HG03442 (cell line): ENCODE data around the gene GNAI3.

Source experiments
- ATAC-seq: cut with Tn5 transposase; IDR thresholded peaks from one replicate; pipeline ENCODE4 v1.9.1; 2021; ENCODE audit warnings: mild to moderate bottlenecking, moderate library complexity; ENCODE audit not compliant: unreplicated experiment

The GNAI3 gene

DNA sequence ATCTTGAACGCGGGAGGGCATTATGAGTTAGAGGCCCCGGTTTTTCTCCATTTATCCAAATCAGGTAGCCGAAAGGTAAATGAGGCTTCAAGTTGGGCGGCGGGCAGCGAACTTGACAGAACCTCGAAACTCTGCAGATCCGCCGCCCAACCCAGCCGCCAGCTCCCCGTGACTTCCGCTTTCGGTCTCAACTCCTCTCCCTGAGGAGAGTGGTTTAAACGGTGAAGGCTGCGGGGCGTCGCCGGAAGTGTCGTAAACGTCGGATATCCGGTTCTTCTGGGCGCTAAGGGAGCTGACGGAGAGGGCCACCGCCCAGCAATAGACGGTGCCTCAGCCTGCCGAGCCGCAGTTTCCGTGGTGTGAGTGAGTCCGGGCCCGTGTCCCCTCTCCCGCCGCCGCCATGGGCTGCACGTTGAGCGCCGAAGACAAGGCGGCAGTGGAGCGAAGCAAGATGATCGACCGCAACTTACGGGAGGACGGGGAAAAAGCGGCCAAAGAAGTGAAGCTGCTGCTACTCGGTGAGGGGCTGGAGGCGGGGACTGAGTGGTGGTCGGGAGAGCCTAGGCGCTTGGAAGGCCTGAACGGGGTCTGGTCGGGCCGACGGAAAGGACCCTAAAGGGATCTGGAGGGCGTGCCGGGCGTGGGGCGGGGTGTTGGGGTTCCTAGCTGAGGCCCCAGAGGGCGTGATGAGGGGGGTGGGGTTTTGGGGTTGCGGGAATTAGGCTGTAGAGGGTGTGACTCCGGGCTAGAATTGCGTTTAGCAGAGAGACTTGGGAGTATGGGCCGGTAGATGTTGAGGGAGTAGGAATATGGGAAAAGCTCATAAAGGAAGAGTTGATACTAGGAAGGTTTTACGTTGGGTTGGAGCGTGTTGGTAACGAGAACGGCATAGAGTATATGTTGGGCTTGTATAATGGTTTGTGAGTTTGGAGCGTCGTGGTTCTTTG is at the start of gene GNAI3:
Gene GNAI3, plus strand, starts transcription at position 295 of the 947 bp plus-strand sequence. Its CDS starts 106 bp downstream, at position 401.
- peak; percentile 89 for ATAC-seq

DNA sequence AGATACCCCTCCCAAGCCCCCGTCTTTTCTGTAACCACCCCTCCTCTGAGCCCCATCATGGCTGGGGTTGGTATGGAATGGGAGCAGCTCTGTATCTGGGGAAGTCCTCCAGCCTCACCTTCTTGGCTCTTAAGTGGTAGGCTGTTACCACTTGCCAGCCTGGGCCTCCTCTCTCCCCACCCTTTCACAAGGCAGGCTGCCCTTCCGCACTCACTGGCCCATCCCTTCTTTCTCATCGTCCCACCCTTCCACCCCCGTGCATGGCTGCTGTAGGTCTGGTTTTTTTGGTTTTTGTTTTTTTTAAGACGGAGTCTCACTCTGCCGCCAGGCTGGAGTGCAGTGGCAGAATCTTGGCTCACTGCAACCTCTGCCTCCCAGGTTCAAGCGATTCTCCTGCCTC is 49.3 kb upstream of the GNAI3 start:
- ATAC-seq, result no peak

DNA sequence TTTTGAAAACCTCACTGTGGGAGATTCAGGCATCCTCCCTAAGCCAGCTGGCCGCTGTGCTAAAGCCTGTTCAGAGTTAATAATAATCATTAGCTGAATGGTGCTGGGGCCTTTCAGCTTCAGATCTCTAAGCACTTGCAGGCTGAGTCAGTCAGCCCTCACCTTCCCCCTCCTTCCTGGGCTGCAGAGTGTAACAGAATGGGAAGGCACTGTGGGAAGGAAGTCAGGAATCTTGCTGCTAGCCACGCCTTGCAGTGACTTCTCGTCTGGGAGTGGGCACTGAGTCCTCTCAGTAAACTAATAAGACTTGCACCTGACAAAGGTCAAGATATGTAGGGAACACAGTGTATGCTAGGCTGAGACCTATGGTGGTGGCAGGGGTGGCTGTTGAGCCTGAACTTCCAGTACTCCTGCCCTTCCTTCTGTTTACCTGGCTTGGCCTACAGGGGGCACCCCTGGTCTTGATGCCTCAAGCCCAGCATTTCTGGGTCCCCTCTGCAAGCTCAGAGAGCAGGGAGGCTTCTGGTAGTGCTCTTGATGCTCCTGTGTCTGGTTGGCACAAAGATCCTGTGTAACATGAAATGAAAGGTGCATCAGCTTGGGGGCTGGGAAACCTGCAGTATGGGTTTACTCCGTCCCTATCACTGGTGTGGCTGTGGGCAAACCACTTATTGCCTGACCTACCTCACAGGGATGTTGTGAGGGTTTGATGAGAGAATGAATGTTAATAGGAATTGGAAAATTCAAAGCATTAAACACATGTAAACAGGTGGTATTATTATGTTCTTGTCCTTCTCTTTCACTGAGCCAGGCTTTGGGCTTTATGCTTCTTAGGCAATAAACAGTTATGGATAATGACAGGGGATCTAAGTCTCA is 48.5 kb upstream of the GNAI3 start:
- no peak for ATAC-seq

DNA sequence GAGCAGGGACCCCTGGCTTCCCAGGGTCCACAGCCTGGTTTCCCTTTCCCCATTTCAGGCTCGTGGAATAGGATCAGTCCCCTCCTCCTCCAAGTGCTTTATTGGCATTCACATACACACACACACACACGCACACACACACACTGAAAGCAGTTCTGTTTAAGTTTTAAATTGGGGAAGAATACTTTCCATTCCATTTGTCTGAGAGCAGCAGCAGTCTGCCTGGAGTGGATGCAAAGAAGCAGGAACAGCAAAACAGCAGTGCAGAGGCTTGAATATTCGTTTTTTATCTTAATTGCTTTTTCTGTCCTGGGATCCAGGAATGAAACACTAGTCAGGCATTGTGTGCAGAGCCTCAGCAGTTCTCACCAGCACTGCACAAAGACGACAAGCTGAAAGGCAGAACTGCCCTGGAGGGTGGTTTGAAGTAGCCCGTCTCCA is 47.5 kb upstream of the GNAI3 start:
- ATAC-seq, result no peak

DNA sequence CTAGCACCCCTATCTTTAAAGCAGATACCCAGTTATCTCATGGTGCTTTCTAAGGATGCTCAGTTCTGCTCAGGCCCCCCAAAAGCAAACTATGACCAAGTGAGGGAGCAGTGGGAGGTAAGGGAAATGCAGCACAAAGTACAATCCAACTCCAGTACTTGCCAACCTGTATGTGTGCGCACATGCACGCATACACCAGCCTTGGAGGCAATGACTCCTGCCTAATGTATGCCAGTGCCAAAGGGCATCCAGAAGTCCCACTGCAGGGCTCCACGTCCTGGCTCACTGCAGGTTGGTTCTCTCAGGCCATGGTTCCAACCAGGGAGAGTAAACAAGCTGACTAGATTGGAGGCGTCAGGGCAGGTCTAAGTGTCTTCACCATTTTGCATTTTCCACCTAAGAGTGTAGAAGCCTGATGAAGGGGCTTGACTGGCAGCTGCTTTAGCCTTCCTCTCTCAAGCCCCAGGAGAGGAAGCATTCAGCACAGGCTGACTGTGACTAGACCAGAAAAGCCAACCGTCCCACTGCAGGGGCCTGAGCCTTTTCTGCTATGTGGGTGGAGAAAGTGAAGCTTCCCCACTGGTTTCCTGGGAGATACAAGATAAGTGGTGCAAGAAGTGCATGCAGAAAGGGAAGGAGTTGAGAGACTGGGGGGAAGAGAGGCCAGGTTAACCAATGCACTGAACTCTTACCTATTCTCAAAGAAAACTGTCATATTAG is 46.6 kb upstream of the GNAI3 start:
- ATAC-seq, result no peak

DNA sequence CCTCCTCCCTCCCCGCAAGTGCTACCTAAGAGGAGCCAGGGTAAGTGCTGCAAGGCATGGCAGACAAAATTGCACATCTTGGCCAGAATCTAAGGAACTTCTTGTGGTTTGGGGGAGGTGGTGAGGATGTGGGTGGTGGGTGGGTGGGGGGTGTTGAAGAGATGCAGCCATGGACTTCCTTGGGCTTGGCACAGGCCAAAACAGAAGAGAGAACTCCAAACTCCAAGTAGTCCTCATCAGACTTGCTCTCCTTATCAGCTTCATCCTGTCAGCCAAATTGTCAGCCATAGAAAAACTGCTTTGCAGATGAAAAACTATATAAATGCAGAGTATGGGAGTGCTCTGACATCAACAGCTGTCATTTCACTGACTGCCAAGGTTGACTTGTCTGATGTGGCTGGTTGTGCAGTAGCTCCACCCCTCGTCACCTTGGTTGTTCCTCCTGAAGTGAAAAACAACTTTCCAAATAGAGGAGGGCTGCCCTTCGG is 46.0 kb upstream of the GNAI3 start:
- ATAC-seq, result no peak

DNA sequence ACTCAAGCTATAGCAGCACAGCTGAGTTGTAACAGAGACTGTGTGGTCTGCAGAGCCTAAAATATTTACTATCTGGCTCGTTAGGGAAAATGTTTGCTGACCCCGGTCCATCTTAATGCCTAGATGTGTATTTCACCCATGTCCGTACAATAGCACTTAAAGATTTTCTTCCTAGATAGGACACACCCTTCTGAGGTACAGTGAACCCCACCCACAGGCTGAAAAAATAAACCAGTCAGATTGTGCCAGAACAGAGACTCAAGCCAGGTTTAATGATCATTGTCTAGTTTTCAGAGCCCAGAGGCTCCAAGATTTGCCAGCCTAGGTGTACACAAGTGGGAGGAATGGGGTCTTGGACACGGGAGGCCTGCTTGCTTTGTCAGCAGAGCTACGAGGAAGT is 44.5 kb upstream of the GNAI3 start:
- no peak for ATAC-seq

DNA sequence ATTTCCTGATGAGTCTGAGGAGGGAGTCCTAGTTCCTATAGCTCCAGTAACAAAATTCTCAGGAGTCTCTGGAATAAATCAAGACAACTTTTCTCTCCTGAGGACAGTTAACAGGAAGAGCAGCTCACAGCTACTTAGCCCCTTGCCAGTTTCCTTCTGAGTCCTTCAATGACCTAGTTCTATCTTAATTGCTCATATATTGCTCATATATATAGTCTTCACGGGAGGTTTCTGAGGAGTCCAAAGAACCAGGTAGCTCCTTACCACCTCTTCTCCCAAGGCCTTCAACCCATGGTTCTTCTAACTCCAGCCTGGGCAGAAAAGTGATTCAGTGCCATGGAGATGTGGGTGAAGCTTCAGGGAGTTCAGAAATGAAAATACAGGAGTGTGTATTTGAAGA is 43.4 kb upstream of the GNAI3 start:
- ATAC-seq, result no peak

DNA sequence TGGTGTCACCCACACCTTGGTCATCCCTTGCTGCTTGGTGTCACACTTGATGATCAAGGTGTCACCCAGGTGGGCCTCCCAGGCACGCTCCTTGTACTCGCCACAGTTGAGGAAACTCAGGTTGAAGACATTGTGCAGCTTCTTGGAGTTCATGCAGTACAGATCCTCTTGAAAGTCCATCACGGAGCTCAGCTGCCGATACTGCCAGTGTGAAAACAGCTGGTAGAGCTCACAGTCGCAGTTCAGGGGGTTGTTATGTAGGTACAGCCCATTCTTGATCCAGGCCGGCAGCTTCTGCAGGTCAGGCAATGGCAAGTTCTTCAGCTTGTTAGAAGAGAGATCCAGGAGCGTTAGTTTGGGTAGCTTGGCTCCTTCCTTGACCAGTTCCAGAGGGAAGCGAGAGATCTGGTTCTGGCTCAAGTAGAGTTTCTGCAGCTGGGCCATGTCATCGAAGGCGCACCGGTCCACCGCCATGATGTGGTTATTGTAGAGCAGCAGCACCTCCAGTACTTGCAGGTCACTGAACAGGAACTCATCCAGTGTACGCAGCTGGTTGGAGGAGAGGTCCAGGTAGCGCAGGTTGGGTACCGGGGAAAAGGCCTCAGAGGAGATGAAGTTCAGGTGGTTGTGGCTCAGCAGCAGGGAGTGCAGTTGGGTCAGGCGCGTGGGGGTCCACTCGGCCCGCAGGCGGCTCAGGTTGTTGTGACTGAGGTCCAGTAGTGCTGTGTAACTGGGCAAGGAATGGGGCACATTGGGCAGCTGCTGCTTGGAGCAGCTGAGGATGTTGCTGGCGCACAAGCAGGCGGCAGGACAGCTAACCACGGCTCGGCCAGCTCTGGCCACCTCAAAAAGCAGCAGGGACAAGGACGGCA is 40.2 kb upstream of the GNAI3 start:
- ATAC-seq, result no peak

DNA sequence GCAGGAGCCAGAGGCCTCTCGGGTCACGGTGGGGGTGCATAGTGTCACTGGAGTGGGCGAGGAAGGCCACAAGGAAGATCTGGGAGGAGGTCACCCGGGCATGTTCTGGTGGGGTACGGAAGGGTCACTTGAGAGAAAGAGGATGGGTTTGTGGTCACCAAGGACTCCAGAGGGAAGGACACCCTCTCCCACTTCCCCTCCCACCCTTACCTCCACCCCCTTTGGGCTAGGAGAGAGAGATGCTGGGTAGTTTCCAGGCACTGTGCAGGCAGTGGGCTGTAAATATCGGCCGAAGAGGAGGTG is 39.6 kb upstream of the GNAI3 start:
- ATAC-seq, result no peak

DNA sequence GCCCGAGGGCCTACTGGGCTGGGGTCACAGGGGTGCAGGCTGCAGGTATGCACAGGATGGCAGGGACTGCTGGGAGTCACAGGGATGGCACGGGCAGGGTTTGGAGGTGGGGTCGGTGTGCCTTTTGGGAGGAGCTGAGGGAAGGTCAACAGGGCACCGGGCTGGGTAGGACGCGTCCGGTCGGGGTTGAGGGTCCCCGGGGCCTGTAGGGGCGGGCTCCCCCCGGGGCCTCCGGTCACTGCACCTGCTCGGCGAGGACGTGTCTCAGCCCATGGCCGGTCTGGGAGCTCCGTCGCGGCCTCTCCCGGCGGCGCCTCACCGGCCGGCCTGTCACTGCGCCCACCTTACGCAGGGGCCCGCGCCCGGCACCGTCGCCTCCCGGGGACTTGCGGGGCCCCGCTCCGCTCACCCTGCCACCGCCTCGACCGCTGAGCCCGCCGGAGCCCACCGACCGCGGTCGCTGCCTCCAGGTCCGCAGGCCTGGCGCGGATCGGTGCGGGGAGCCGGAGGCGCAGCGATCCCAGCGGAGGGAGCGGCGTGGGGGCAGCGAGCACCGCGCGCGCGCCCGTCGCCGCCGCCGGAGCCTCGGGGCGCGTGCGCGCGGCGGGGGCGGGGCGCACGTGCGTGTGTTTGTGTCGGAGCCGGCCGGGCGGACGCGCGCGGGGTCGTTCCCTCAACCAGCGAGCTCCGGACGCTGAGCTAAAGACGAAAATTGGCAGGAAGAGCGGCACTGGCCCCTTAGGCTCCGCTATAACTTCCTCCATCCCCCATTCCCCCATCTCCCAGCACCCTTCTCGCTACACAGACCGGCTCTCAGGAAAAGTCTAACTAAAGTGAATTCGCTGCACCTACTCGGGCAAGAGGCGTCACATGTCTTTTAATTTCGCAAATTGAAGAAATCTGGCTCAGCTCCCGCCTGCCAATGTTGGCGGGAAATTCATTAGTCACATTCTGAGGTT is 39.0 kb upstream of the GNAI3 start, which contains the start of gene AMIGO1:
Gene AMIGO1, minus strand, starts transcription at position 552 of the 959 bp plus-strand sequence. CDS start 815 bp downstream, outside the sequence.
- ATAC-seq, result peak; percentile 43

DNA sequence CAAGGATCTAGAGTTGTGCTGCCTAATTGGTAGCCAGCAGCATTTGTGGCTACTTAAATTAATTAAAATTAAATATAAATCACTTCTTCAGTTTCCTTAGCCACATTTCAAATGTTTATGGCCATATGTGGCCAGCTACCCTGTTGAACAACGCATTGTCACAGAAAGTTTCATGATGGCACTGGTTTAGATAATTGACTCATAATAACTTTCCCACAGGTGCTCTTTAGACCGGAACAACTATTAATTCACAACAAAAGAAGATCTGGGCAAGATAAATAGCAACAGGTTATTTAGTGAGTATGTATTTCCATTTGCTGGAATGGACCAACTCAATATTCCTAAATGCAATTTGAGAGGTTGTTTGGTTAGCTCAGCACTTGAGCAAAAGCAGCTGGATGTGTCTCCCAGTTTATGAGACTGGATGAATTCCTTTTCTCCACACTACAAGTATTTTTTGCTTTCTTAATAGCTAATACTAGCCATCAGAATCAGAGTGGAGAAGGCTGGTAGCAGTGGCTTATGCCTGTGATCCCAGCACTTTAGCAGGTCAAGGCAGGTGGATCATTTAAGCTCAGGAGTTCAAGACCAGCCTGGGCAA is 35.2 kb upstream of the GNAI3 start:
- ATAC-seq, result no peak

DNA sequence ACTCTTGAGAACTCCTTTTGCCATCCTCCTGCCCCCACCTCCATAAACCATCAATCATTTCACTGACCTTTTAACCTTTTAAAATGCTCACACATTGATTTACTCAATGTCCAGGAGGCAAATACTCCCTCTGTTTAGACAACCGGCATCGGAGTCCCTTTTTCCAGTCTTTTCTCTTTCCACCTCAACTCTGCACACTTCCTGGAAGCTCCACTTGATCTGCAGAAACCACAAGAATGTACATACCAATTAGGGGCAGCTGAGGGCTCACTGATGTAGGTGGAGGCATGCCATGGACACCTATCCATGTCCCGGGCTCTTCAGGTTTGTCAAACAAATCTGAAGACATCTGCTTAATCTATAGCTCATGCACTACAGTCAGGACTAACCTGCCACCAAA is 33.6 kb upstream of the GNAI3 start:
- no peak for ATAC-seq

DNA sequence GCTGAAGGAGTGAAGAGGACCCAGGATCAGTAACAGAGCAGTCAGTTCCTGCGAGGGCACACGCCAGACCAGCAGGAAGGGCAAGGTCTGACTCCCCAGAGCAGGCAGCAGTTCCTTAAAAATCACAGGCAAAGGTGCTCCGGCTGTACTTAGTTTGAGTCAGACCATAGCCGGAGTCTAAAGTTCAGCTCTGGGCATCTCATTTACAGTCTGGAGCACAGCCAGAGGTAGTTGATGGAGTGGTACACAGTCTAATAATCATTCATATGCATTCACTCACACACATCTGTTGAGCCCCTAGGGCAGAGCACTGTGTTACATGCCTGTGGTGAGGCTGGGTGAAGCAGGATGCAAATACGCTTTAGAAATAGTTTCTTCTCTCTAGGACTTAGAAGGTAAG is 31.5 kb upstream of the GNAI3 start:
- ATAC-seq, result no peak

DNA sequence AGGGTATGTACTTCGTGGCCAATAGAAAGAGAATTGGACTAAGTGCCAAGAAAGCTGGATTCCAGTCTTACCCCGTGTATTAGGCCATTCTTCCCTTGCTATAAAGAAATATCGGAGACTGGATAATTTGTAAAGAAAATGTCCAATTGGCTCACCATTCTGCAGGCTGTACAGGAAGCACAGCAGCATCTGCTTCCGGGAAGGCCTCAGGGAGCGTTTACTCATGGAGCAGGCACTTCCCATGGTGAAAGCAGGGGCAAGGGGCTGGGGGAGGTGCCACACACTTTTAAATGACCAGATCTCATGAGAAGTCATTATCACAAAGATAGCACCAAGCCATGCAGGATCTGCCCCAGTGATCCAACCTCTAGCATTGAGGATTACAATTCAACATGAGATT is 31.1 kb upstream of the GNAI3 start:
- no peak for ATAC-seq

DNA sequence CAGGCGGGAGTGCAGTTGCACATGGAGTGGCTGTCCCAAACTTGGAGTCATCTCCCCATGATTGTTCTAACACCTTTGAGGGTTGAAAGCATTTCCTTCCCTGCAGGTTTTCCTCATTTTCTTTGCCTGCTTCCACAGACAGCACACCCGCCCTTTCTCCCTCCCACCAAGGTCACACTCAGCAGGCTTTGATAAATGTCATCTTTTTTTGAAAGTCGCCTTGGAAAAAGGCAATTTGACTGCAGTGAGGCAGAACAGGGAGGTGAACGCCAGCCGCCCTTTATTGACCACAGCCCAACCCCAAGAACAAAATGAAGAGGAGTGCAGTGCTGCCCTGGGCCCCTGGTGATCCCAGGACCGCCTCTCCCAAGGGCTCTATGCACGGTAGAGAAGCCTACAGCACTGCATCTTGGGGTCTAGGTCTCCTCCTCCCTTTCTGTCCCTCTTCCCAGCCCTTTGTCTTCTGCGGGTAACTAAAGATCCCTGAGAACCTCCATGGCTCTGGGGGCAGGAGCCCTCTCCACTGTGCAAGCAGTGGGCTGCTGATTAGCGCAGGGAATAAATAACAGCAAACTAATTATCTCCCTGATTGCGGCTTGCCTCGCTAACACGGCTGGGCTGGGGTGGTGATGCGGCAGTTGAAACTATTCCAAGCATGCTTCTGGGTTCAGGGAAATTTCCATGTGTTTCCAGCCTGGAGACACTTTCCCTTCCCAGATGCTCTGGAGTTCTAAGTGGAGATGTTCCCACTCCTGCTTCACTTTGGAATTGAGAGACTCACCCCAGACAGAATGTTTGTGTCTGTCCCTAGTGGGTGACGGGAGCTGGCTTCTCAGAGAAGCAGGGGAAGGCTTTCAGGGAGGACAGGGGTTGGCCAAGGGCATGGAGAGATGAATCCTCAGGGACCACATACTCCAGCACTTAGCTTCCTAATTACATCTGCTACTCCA is 27.1 kb upstream of the GNAI3 start:
- no peak for ATAC-seq

DNA sequence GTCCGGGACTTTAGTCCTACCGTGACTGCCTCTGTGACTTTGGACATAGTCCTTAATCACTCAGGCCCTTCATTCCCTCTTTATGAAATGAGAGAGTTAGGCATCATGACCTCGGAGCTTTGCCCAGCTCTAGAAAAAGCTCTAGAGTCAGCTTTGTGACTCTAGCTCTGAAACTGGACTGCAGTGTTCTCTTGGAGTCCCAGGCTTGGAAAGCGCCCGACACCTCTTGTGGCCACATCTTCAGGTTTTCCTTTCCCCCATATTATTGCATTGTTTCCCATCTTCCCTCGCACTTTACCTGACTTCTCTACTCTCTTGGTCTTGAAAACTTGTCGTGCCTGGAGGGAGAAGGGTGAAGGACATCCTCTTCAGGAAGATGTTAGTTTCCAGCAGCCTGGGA is 26.4 kb upstream of the GNAI3 start:
- no peak for ATAC-seq
